ENCODE results near the gene PDZRN4. TPM values are rescaled to one million over a fixed set of nuclear protein-coding genes. Genes with fewer than 3 reads are reported as not detected.

The PDZRN4 gene
- total RNA-seq, 1 experiment from 2014 or later: not detected

- no peak for DNase-seq (ENCODE audit: low read depth)
- in situ Hi-C loops (cut with HindIII; ENCODE audit: low pct_unique_long_range_greater_than_20kb, low sequenced_read_pairs): no loop called here
These were observed 231.2 kb downstream of the PDZRN4 start for GRCh38 chr12:41419131-41419893.

- DNase-seq (ENCODE audit: low read depth): no peak
- in situ Hi-C loops (cut with HindIII; ENCODE audit: low pct_unique_long_range_greater_than_20kb, low sequenced_read_pairs): no loop called here
These were observed 236.5 kb downstream of the PDZRN4 start for GRCh38 chr12:41424651-41425050.

GRCh38 chr12:41433460-41433859 is 245.3 kb downstream of the PDZRN4 start:
- DNase-seq (ENCODE audit: low read depth): no peak
- in situ Hi-C loops (cut with HindIII; ENCODE audit: low pct_unique_long_range_greater_than_20kb, low sequenced_read_pairs): no loop called here

GRCh38 chr12:41436076-41436475 is 248.0 kb downstream of the PDZRN4 start:
- no peak for DNase-seq (ENCODE audit: low read depth)
- in situ Hi-C loops (cut with HindIII; ENCODE audit: low pct_unique_long_range_greater_than_20kb, low sequenced_read_pairs): no loop called here

GRCh38 chr12:41437563-41437962 is 249.4 kb downstream of the PDZRN4 start:
- in situ Hi-C loops (cut with HindIII; ENCODE audit: low pct_unique_long_range_greater_than_20kb, low sequenced_read_pairs): no loop called here
- DNase-seq (ENCODE audit: low read depth): no peak

- in situ Hi-C loops (cut with HindIII; ENCODE audit: low pct_unique_long_range_greater_than_20kb, low sequenced_read_pairs): no loop called here
- no peak for DNase-seq (ENCODE audit: low read depth)
These were observed 250.9 kb downstream of the PDZRN4 start for GRCh38 chr12:41438854-41439541.

GRCh38 chr12:41439801-41440200 is 251.7 kb downstream of the PDZRN4 start:
- in situ Hi-C loops (cut with HindIII; ENCODE audit: low pct_unique_long_range_greater_than_20kb, low sequenced_read_pairs): no loop called here
- no peak for DNase-seq (ENCODE audit: low read depth)

- no peak for DNase-seq (ENCODE audit: low read depth)
- in situ Hi-C loops (cut with HindIII; ENCODE audit: low pct_unique_long_range_greater_than_20kb, low sequenced_read_pairs): no loop called here
These were observed 253.1 kb downstream of the PDZRN4 start for GRCh38 chr12:41441180-41441579.

- DNase-seq (ENCODE audit: low read depth): no peak
- in situ Hi-C loops (cut with HindIII; ENCODE audit: low pct_unique_long_range_greater_than_20kb, low sequenced_read_pairs): no loop called here
These were observed 254.8 kb downstream of the PDZRN4 start for GRCh38 chr12:41442896-41443295.

- no peak for DNase-seq (ENCODE audit: low read depth)
- in situ Hi-C loops (cut with HindIII; ENCODE audit: low pct_unique_long_range_greater_than_20kb, low sequenced_read_pairs): no loop called here
These were observed 255.6 kb downstream of the PDZRN4 start for GRCh38 chr12:41443690-41444089.

- in situ Hi-C loops (cut with HindIII; ENCODE audit: low pct_unique_long_range_greater_than_20kb, low sequenced_read_pairs): no loop called here
- no peak for DNase-seq (ENCODE audit: low read depth)
These were observed 264.8 kb downstream of the PDZRN4 start for GRCh38 chr12:41452838-41453407.

GRCh38 chr12:41453409-41453808 is 265.3 kb downstream of the PDZRN4 start:
- in situ Hi-C loops (cut with HindIII; ENCODE audit: low pct_unique_long_range_greater_than_20kb, low sequenced_read_pairs): no loop called here
- DNase-seq (ENCODE audit: low read depth): no peak

GRCh38 chr12:41459111-41459905 is 271.2 kb downstream of the PDZRN4 start:
- DNase-seq (ENCODE audit: low read depth): no peak
- in situ Hi-C loops (cut with HindIII; ENCODE audit: low pct_unique_long_range_greater_than_20kb, low sequenced_read_pairs): no loop called here

- DNase-seq (ENCODE audit: low read depth): no peak
- in situ Hi-C loops (cut with HindIII; ENCODE audit: low pct_unique_long_range_greater_than_20kb, low sequenced_read_pairs): no loop called here
These were observed 271.7 kb downstream of the PDZRN4 start for GRCh38 chr12:41459906-41460214.

GRCh38 chr12:41460906-41461305 is 272.8 kb downstream of the PDZRN4 start:
- DNase-seq (ENCODE audit: low read depth): no peak
- in situ Hi-C loops (cut with HindIII; ENCODE audit: low pct_unique_long_range_greater_than_20kb, low sequenced_read_pairs): no loop called here

GRCh38 chr12:41462312-41462711 is 274.2 kb downstream of the PDZRN4 start:
- in situ Hi-C loops (cut with HindIII; ENCODE audit: low pct_unique_long_range_greater_than_20kb, low sequenced_read_pairs): no loop called here

GRCh38 chr12:41465526-41465925 is 277.4 kb downstream of the PDZRN4 start:
- no peak for DNase-seq (ENCODE audit: low read depth)
- in situ Hi-C loops (cut with HindIII; ENCODE audit: low pct_unique_long_range_greater_than_20kb, low sequenced_read_pairs): no loop called here

More at GRCh38 chr12:41462312-41462711, 274.2 kb downstream of the PDZRN4 start:
- no peak for DNase-seq (ENCODE audit: low read depth)

- no peak for DNase-seq (ENCODE audit: low read depth)
- in situ Hi-C loops (cut with HindIII; ENCODE audit: low pct_unique_long_range_greater_than_20kb, low sequenced_read_pairs): no loop called here
These were observed 278.2 kb downstream of the PDZRN4 start for GRCh38 chr12:41466300-41466699.

- in situ Hi-C loops (cut with HindIII; ENCODE audit: low pct_unique_long_range_greater_than_20kb, low sequenced_read_pairs): no loop called here
- no peak for DNase-seq (ENCODE audit: low read depth)
These were observed 278.7 kb downstream of the PDZRN4 start for GRCh38 chr12:41466802-41467201.
